ENCODE results near the gene TMCC1.

DNA sequence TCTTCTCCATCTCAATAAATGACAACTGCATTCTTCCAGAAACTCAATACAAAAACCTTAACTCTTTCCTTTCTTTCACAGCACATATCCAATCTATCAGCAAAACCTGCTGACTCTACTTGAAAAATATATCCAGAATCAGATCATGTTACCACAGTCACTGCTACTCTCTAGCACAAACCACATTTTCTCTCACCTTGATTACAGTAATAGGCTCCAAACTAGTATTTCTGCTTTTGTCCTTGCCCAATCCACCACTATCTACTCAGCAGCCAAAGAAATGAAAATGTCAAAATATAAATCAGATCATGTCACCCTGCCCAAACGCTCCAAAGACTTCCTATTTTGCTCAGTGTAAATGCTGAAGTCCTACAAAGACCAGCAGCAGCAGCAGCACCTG lies 15.2 kb downstream of the TMCC1 start:
- no peak for TF ChIP-seq EZH2 (IDR thresholded peaks at IDR 0.05; ENCODE audit: borderline replicate concordance, low read depth, low read length, severe bottlenecking)
- TF ChIP-seq POLR2A (IDR thresholded peaks at IDR 0.05; ENCODE audit: low read depth, low read length) = no peak
- TF ChIP-seq, protein P1, sequence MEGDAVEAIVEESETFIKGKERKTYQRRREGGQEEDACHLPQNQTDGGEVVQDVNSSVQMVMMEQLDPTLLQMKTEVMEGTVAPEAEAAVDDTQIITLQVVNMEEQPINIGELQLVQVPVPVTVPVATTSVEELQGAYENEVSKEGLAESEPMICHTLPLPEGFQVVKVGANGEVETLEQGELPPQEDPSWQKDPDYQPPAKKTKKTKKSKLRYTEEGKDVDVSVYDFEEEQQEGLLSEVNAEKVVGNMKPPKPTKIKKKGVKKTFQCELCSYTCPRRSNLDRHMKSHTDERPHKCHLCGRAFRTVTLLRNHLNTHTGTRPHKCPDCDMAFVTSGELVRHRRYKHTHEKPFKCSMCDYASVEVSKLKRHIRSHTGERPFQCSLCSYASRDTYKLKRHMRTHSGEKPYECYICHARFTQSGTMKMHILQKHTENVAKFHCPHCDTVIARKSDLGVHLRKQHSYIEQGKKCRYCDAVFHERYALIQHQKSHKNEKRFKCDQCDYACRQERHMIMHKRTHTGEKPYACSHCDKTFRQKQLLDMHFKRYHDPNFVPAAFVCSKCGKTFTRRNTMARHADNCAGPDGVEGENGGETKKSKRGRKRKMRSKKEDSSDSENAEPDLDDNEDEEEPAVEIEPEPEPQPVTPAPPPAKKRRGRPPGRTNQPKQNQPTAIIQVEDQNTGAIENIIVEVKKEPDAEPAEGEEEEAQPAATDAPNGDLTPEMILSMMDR (IDR thresholded peaks at IDR 0.05; ENCODE audit: extremely low read depth in 1 of 2, insufficient read depth in 1 of 2, low read depth in 1 of 2, low read length in 2 of 2) = no peak
